Keratinocyte (primary cell): ENCODE results near the gene AVL9.

Experiments used
- CTCF ChIP-seq, 3 experiments: IDR thresholded peaks in 1 of 3; conservative IDR thresholded peaks in 1 of 3; optimal IDR thresholded peaks in 1 of 3; 2 replicates in 2 of 3; 3 replicates in 1 of 3; pipeline versions ENCODE3 to v1.5.1; 2011; ENCODE audit warnings: low read length in 3 of 3, mild to moderate bottlenecking in 3 of 3, moderate library complexity in 2 of 3, control low read depth in 1 of 3, inconsistent platforms in 1 of 3; ENCODE audit not compliant: insufficient read depth in 2 of 3; ENCODE audit errors: extremely low read depth in 1 of 3
- EZH2 ChIP-seq: IDR thresholded peaks from one replicate; pipeline ENCODE4 v1.6.1; 2012; ENCODE audit warnings: inconsistent platforms, mild to moderate bottlenecking, low read length, moderate library complexity

GRCh38 chr7:32525839-32526238 is 30.6 kb downstream of the AVL9 start:
- TF ChIP-seq CTCF (optimal IDR thresholded peaks at IDR 0.05 in 1 of 3, IDR thresholded peaks at IDR 0.05 in 1 of 3, conservative IDR thresholded peaks at IDR 0.05 in 1 of 3; ENCODE audit: extremely low read depth in 1 of 3, insufficient read depth in 2 of 3, low read length in 3 of 3) = no peak
- no peak for TF ChIP-seq EZH2
